A549 (cell line): Measurements from ENCODE around the gene TSPAN10. TPM values are rescaled to one million over a fixed set of nuclear protein-coding genes. Genes with fewer than 3 reads are reported as not detected.

Experiments
- CBX2 ChIP-seq: fragments of 200-600 bp; sonication (generic); IDR thresholded peaks from 2 replicates; pipeline ENCODE4 v1.6.1; 2016; ENCODE audit warnings: low read depth, mild to moderate bottlenecking, borderline replicate concordance
- CEBPB ChIP-seq, 2 experiments: fragments of >200 bp in 1 of 2; sonication (Bioruptor Twin) in 1 of 2; formaldehyde crosslinking in 1 of 2; IDR thresholded peaks; 2 replicates each; pipeline ENCODE4 v1.6.1; 2012 to 2016
- CHD2 ChIP-seq: fragments of 150-350 bp; IDR thresholded peaks from 2 replicates; pipeline ENCODE4 v1.6.1; 2014; ENCODE audit warnings: low read length; ENCODE audit not compliant: partially characterized antibody
- EHF ChIP-seq: fragments of 250-450 bp; sonication (Bioruptor Pico); IDR thresholded peaks from 2 replicates; pipeline ENCODE4 v1.5.0; 2020; ENCODE audit warnings: mild to moderate bottlenecking
- EP300 ChIP-seq, 2 experiments: fragments of >200 bp; sonication (Bioruptor Twin); formaldehyde crosslinking; IDR thresholded peaks; 2 replicates in 1 of 2; 3 replicates in 1 of 2; pipeline ENCODE4 v1.6.1; 2016 to 2017
- ESRRA ChIP-seq: fragments of 150-350 bp; IDR thresholded peaks from 2 replicates; pipeline ENCODE4 v1.6.1; 2014; ENCODE audit warnings: mild to moderate bottlenecking, low read length, borderline replicate concordance
- FOXS1 ChIP-seq: fragments of 250-450 bp; sonication (Bioruptor Pico); IDR thresholded peaks from 2 replicates; pipeline ENCODE4 v1.5.0; 2020; ENCODE audit warnings: mild to moderate bottlenecking, moderate library complexity
- GATA3 ChIP-seq: IDR thresholded peaks from 2 replicates; pipeline ENCODE4 v1.6.1; 2012; ENCODE audit warnings: borderline replicate concordance
- HDAC2 ChIP-seq: fragments of 200-600 bp; sonication (generic); IDR thresholded peaks from 2 replicates; pipeline ENCODE4 v1.6.1; 2016
- JUN ChIP-seq, 2 experiments: fragments of >200 bp; sonication (Bioruptor Twin); formaldehyde crosslinking; IDR thresholded peaks; 2 replicates in 1 of 2; 3 replicates in 1 of 2; pipeline ENCODE4 v1.6.1; 2016 to 2017
- MAZ ChIP-seq: fragments of 150-350 bp; IDR thresholded peaks from 2 replicates; pipeline ENCODE4 v1.6.1; 2014; ENCODE audit warnings: antibody characterized with exemption, low read depth, low read length, borderline replicate concordance
- POLR2A ChIP-seq: IDR thresholded peaks from 2 replicates; pipeline ENCODE4 v1.6.1; 2012; ENCODE audit warnings: mild to moderate bottlenecking, low read length
- POLR2AphosphoS2 ChIP-seq: conservative IDR thresholded peaks from 2 replicates; pipeline ENCODE4 v1.6.1; 2012; ENCODE audit warnings: low read length, improper control_type of control experiment, inconsistent platforms
- RCOR1 ChIP-seq: fragments of 150-350 bp; IDR thresholded peaks from 2 replicates; pipeline ENCODE4 v1.6.1; 2014; ENCODE audit warnings: antibody characterized with exemption, low read length, low read depth
- SMC3 ChIP-seq: fragments of >200 bp; sonication (Bioruptor Twin); formaldehyde crosslinking; IDR thresholded peaks from 3 replicates; pipeline ENCODE4 v1.6.1; 2018; ENCODE audit warnings: inconsistent platforms
- SREBF2 ChIP-seq: fragments of 450-650 bp; IDR thresholded peaks from 2 replicates; pipeline ENCODE4 v1.6.1; 2014; ENCODE audit warnings: mild to moderate bottlenecking, moderate library complexity
- ZC3H11A ChIP-seq: fragments of 450-650 bp; IDR thresholded peaks from 2 replicates; pipeline ENCODE4 v1.6.1; 2014; ENCODE audit warnings: antibody characterized with exemption, mild to moderate bottlenecking
- ZFP36 ChIP-seq: fragments of 450-650 bp; IDR thresholded peaks from 2 replicates; pipeline ENCODE4 v1.6.1; 2014; ENCODE audit warnings: borderline replicate concordance; ENCODE audit not compliant: partially characterized antibody
- ZNF302 ChIP-seq: fragments of 250-450 bp; sonication (Bioruptor Pico); IDR thresholded peaks from 2 replicates; pipeline ENCODE4 v1.9.0; 2021; ENCODE audit warnings: inconsistent platforms, mild to moderate bottlenecking, moderate library complexity
- ZSCAN20 ChIP-seq: fragments of 250-450 bp; sonication (Bioruptor Pico); IDR thresholded peaks from 2 replicates; pipeline ENCODE4 v1.8.0; 2022; ENCODE audit warnings: mild to moderate bottlenecking, moderate library complexity
- polyA plus RNA-seq, 4 experiments: library from polyadenylated mRNA; depleted of rRNA in 3 of 4; stranded (reverse); fragments of >200 nt; fragmentation: RNase III in 1 of 4; extraction: RNeasy Plus Mini Kit Qiagen cat#74134 plus additional on column Dnase treatment in 1 of 4; gene quantifications; 2 replicates in 3 of 4; 3 replicates in 1 of 4; pipeline ENCODE4 v1.2.3, GENCODE V29; 2011 to 2017
- TF ChIP-seq, protein P1 (sequence below): fragments of >200 bp; sonication (Bioruptor Twin); formaldehyde crosslinking; IDR thresholded peaks from 3 replicates; pipeline ENCODE4 v1.5.1; 2016
- TF ChIP-seq, protein P2 (sequence below): fragments of 250-450 bp; sonication (Bioruptor Pico); IDR thresholded peaks from 2 replicates; pipeline ENCODE4 v1.5.0; 2020; ENCODE audit warnings: low read depth, mild to moderate bottlenecking, moderate library complexity
- TF ChIP-seq, protein P3 (sequence below): fragments of 250-450 bp; sonication (Bioruptor Pico); IDR thresholded peaks from 2 replicates; pipeline ENCODE4 v1.5.0; 2021; ENCODE audit warnings: mild to moderate bottlenecking, moderate library complexity, borderline replicate concordance
- TF ChIP-seq, protein P4 (sequence below): IDR thresholded peaks from 2 replicates; pipeline ENCODE4 v1.6.1; 2012; ENCODE audit warnings: low read depth, borderline replicate concordance
- TF ChIP-seq, protein P5 (sequence below): fragments of 200-600 bp; sonication (generic); IDR thresholded peaks from 2 replicates; pipeline ENCODE4 v1.6.1; 2016; ENCODE audit warnings: antibody characterized with exemption, mild to moderate bottlenecking, moderate library complexity
- TF ChIP-seq, protein P6 (sequence below): fragments of >200 bp; sonication (Bioruptor Twin); formaldehyde crosslinking; IDR thresholded peaks from 3 replicates; pipeline ENCODE4 v1.6.1; 2016

Gene TSPAN10
- polyA plus RNA-seq, 2 of the 4 experiments (the other 2 are of a cell fraction): 1.4 to 6.3 TPM

DNA sequence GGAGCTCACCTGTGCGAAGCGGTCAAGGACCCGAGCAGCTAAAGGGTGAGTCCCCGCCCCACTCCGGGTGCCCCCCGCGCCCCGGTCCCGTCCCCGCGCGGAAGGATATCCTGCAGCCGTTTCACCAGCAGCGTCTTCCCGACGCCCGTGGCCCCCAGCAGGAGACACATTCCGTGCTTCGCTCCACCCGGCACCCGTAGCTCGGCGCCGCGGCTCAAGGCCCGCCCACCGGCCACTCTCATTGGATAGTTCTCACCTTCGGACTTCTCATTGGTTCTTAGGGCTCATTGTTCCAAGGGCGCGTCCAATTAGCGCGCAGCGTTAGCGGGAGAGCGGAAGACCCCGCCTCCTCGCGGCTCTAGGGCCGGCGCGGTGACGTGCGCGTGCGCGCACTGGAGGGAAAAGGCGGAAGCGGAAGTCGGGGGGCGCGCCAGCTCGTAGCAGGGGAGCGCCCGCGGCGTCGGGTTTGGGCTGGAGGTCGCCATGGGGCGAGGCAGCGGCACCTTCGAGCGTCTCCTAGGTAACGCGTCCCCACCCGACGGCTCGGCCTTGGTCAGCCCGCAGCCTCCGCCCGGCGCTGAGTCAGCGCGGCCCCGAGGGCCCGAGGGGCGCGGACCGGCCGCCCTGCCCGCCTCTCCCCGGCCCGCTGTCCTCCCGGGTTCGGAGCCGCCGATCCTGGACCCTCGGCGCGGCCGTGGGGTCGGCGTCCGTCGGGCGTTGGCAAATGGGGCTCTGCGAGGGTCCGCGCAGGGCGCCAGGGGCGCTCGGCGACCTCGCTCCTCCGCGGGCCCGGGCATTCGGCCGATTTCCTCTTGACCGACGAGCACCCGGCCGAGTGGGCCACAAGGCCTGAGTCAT is 46.8 kb downstream of the TSPAN10 start, which contains the start of the genes ARL16 and HGS (continued):
- TF ChIP-seq, protein P1, sequence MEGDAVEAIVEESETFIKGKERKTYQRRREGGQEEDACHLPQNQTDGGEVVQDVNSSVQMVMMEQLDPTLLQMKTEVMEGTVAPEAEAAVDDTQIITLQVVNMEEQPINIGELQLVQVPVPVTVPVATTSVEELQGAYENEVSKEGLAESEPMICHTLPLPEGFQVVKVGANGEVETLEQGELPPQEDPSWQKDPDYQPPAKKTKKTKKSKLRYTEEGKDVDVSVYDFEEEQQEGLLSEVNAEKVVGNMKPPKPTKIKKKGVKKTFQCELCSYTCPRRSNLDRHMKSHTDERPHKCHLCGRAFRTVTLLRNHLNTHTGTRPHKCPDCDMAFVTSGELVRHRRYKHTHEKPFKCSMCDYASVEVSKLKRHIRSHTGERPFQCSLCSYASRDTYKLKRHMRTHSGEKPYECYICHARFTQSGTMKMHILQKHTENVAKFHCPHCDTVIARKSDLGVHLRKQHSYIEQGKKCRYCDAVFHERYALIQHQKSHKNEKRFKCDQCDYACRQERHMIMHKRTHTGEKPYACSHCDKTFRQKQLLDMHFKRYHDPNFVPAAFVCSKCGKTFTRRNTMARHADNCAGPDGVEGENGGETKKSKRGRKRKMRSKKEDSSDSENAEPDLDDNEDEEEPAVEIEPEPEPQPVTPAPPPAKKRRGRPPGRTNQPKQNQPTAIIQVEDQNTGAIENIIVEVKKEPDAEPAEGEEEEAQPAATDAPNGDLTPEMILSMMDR: no peak
- TF ChIP-seq HDAC2 (no peak), SMC3 (no peak), RCOR1 (no peak), CBX2 (no peak), ZNF302 (CRISPR knock-in tag) (no peak), ESRRA (no peak), POLR2A (peak; percentile 62), CHD2 (peak; percentile 68), EHF (CRISPR knock-in tag) (no peak), ZFP36 (no peak), JUN (IDR thresholded peaks at IDR 0.05) (peak; percentile 65 to 84), CEBPB (IDR thresholded peaks at IDR 0.05) (no peak), ZC3H11A (no peak), ZSCAN20 (no peak), EP300 (IDR thresholded peaks at IDR 0.05) (no peak), MAZ (peak; percentile 89; the same call in 1 of the 2 replicates), FOXS1 (no peak), GATA3 (peak; percentile 2; the same call in 1 of the 2 replicates), SREBF2 (no peak), POLR2AphosphoS2 (no peak)
- TF ChIP-seq, protein P2, sequence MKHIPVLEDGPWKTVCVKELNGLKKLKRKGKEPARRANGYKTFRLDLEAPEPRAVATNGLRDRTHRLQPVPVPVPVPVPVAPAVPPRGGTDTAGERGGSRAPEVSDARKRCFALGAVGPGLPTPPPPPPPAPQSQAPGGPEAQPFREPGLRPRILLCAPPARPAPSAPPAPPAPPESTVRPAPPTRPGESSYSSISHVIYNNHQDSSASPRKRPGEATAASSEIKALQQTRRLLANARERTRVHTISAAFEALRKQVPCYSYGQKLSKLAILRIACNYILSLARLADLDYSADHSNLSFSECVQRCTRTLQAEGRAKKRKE (CRISPR knock-in tag): no peak
- TF ChIP-seq, protein P3, sequence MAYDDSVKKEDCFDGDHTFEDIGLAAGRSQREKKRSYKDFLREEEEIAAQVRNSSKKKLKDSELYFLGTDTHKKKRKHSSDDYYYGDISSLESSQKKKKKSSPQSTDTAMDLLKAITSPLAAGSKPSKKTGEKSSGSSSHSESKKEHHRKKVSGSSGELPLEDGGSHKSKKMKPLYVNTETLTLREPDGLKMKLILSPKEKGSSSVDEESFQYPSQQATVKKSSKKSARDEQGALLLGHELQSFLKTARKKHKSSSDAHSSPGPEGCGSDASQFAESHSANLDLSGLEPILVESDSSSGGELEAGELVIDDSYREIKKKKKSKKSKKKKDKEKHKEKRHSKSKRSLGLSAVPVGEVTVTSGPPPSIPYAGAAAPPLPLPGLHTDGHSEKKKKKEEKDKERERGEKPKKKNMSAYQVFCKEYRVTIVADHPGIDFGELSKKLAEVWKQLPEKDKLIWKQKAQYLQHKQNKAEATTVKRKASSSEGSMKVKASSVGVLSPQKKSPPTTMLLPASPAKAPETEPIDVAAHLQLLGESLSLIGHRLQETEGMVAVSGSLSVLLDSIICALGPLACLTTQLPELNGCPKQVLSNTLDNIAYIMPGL (CRISPR knock-in tag): no peak
- TF ChIP-seq, protein P4, sequence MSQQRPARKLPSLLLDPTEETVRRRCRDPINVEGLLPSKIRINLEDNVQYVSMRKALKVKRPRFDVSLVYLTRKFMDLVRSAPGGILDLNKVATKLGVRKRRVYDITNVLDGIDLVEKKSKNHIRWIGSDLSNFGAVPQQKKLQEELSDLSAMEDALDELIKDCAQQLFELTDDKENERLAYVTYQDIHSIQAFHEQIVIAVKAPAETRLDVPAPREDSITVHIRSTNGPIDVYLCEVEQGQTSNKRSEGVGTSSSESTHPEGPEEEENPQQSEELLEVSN: no peak; the same call in 1 of the 2 replicates
- TF ChIP-seq, protein P5, sequence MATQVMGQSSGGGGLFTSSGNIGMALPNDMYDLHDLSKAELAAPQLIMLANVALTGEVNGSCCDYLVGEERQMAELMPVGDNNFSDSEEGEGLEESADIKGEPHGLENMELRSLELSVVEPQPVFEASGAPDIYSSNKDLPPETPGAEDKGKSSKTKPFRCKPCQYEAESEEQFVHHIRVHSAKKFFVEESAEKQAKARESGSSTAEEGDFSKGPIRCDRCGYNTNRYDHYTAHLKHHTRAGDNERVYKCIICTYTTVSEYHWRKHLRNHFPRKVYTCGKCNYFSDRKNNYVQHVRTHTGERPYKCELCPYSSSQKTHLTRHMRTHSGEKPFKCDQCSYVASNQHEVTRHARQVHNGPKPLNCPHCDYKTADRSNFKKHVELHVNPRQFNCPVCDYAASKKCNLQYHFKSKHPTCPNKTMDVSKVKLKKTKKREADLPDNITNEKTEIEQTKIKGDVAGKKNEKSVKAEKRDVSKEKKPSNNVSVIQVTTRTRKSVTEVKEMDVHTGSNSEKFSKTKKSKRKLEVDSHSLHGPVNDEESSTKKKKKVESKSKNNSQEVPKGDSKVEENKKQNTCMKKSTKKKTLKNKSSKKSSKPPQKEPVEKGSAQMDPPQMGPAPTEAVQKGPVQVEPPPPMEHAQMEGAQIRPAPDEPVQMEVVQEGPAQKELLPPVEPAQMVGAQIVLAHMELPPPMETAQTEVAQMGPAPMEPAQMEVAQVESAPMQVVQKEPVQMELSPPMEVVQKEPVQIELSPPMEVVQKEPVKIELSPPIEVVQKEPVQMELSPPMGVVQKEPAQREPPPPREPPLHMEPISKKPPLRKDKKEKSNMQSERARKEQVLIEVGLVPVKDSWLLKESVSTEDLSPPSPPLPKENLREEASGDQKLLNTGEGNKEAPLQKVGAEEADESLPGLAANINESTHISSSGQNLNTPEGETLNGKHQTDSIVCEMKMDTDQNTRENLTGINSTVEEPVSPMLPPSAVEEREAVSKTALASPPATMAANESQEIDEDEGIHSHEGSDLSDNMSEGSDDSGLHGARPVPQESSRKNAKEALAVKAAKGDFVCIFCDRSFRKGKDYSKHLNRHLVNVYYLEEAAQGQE: peak; percentile 31; the same call in 1 of the 2 replicates
- TF ChIP-seq, protein P6, sequence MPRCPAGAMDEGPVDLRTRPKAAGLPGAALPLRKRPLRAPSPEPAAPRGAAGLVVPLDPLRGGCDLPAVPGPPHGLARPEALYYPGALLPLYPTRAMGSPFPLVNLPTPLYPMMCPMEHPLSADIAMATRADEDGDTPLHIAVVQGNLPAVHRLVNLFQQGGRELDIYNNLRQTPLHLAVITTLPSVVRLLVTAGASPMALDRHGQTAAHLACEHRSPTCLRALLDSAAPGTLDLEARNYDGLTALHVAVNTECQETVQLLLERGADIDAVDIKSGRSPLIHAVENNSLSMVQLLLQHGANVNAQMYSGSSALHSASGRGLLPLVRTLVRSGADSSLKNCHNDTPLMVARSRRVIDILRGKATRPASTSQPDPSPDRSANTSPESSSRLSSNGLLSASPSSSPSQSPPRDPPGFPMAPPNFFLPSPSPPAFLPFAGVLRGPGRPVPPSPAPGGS: peak; percentile 63; the same call in 2 of the 3 replicates
- TF ChIP-seq, all 56 proteins: peak for 15
